Right lobe of liver (tissue), 6 donors: ENCODE measurements around the gene SYNPO. TPM values are rescaled to one million over a fixed set of nuclear protein-coding genes. Genes with fewer than 3 reads are reported as not detected.

Experiments used
- ATAC-seq, 4 donors: fragments of 200-7000 bp; cut with Tn5 transposase; one replicate each; pipeline ENCODE4 v1.9.1; 2020; ENCODE audit warnings: mild to moderate bottlenecking in 4 of 4, moderate library complexity in 4 of 4
- DNase-seq, 3 donors: peaks; one replicate each; pipeline ENCODE4 v3.0.0-alpha.2; 2020
- H3K27ac ChIP-seq, 3 donors: fragments of 200-600 bp; one replicate each; pipeline ENCODE4 v1.8.0; 2022
- H3K27me3 ChIP-seq, 2 donors: fragments of 200-600 bp; one replicate each; pipeline ENCODE4 v1.8.0; 2022
- H3K36me3 ChIP-seq, 4 donors: fragments of 200-600 bp; sonication (generic) in 1 of 4; one replicate each; pipeline versions ENCODE4 v1.5.1 to v1.8.0; 2017 to 2022; ENCODE audit warnings: control low read depth in 1 of 4
- H3K4me1 ChIP-seq, 4 donors: fragments of 200-600 bp; sonication (generic) in 1 of 4; one replicate each; pipeline versions ENCODE4 v1.5.1 to v1.8.0; 2017 to 2022; ENCODE audit warnings: control low read depth in 1 of 4
- H3K4me3 ChIP-seq, 3 donors: fragments of 200-600 bp; one replicate each; pipeline ENCODE4 v1.8.0; 2022
- H3K9me3 ChIP-seq, 4 donors: fragments of 200-600 bp; sonication (generic) in 1 of 4; one replicate each; pipeline versions ENCODE4 v1.5.1 to v1.8.0; 2017 to 2022; ENCODE audit warnings: control low read depth in 1 of 4
- CTCF ChIP-seq, 4 donors: fragments of 200-600 bp in 3 of 4; fragments of 450-650 bp in 1 of 4; IDR thresholded peaks; one replicate each; pipeline versions ENCODE4 v1.5.1 to v1.8.0; 2016 to 2022; ENCODE audit warnings: antibody characterized with exemption in 4 of 4, mild to moderate bottlenecking in 2 of 4
- POLR2A ChIP-seq: fragments of 450-650 bp; IDR thresholded peaks from one replicate; pipeline ENCODE4 v1.6.1; 2017; ENCODE audit warnings: antibody characterized with exemption, mild to moderate bottlenecking
- WGBS: methylation state at CpG from one replicate; pipeline ENCODE4 v1.1.6; 2018; ENCODE audit warnings: low coverage, low lambda C conversion rate; ENCODE audit not compliant: insufficient coverage; ENCODE audit errors: missing lambda C conversion rate; 5-methylcytosine and 5-hydroxymethylcytosine counted together
- intact Hi-C, 2 donors: fragments of 100-400 bp; cut with DNase I; formaldehyde crosslinking; loops; one replicate each; pipeline versions ENCODE4 v1.11.2 to v1.14.1; 2022
- total RNA-seq, 6 experiments: library from RNA; depleted of rRNA in 2 of 6; stranded (reverse); fragments of >200 nt in 2 of 6; fragmentation: NEBNext Ultra II Directional in 3 of 6; extraction: Animal tissue kit (Norgen Biotek cat#: 25700) in 3 of 6; gene quantifications; one replicate each; pipeline versions ENCODE4 v1.1.0 to v1.2.4, GENCODE V29; 2016 to 2023
- donor health status: DM: no; HTN: yes; CAD: no.
- donor health status: DM: no; HTN: no; CAD: no.
- donor health status: DM: no; HTN: no; CAD: no.
- donor health status: DM: no; HTN: yes; CAD: no.
- donor health status: DM: no; HTN: yes; CAD: no.

SYNPO gene
- total RNA-seq, 6 experiments from 2014 or later = 23.4 to 51.8 (median 35.6) TPM

GRCh38 chr5:150670948-150671310, 30.5 kb downstream of the SYNPO start:
- Histone ChIP-seq H3K27ac (no peak overlapping the region), H3K4me1 (peaks cover 0 to 9% (median 2%) of the 10 kb centered on the region in 4 donors), H3K9me3 (no peaks in the 10 kb centered on the region), H3K27me3 (no peaks in the 10 kb centered on the region), H3K36me3 (no peaks in the 10 kb centered on the region), H3K4me3 (no peak overlapping the region)
- no peak for ATAC-seq
- TF ChIP-seq POLR2A (no peak), CTCF (IDR thresholded peaks at IDR 0.05) (no peak)
- intact Hi-C loops = no loop called here
- no peak for DNase-seq
- 55% methylated on average over 2 of the region's 2 CpGs for WGBS

GRCh38 chr5:150671509-150672236, 31.2 kb downstream of the SYNPO start:
- peak; percentile 39 to 54 (median 46) for ATAC-seq
- no peaks in the 10 kb centered on the region for H3K9me3 ChIP-seq
- intact Hi-C loops = no loop called here
- H3K27ac ChIP-seq = no peak overlapping the region
- 14% methylated on average over 6 of the region's 51 CpGs for WGBS
- peak in 1 of 3 donors; percentile 42 for DNase-seq
- no peaks in the 10 kb centered on the region for H3K36me3 ChIP-seq
- H3K27me3 ChIP-seq = no peaks in the 10 kb centered on the region
- H3K4me1 ChIP-seq = peaks cover 0 to 9% (median 2%) of the 10 kb centered on the region in 4 donors
- H3K4me3 ChIP-seq = peak overlapping the region; percentile 34 to 43 (median 39)
- TF ChIP-seq POLR2A (no peak), CTCF (IDR thresholded peaks at IDR 0.05) (no peak)

- peak; percentile 76 to 85 (median 80) for ATAC-seq
- peak in 2 of 3 donors; percentile 53 to 55 for DNase-seq
- under 1% methylated on average over 22 of the region's 38 CpGs for WGBS
- peak overlapping the region; percentile 34 to 43 (median 39) for H3K4me3 ChIP-seq
- H3K9me3 ChIP-seq = no peaks in the 10 kb centered on the region
- peaks cover 0 to 9% (median 2%) of the 10 kb centered on the region in 4 donors for H3K4me1 ChIP-seq
- TF ChIP-seq CTCF (IDR thresholded peaks at IDR 0.05) (no peak), POLR2A (no peak)
- H3K27ac ChIP-seq = no peak overlapping the region
- no peaks in the 10 kb centered on the region for H3K27me3 ChIP-seq
- intact Hi-C loops = no loop called here
- no peaks in the 10 kb centered on the region for H3K36me3 ChIP-seq
Measured at GRCh38 chr5:150672237-150672883, 31.9 kb downstream of the SYNPO start.

GRCh38 chr5:150672884-150673275, 32.4 kb downstream of the SYNPO start:
- Histone ChIP-seq H3K27ac (no peak overlapping the region), H3K27me3 (no peaks in the 10 kb centered on the region), H3K4me1 (peaks cover 0 to 9% (median 2%) of the 10 kb centered on the region in 4 donors), H3K4me3 (peak overlapping the region in 1 of 3 donors; percentile 43), H3K9me3 (no peaks in the 10 kb centered on the region), H3K36me3 (no peaks in the 10 kb centered on the region)
- intact Hi-C loops = no loop called here
- ATAC-seq (no peak), DNase-seq (no peak)
- no peak for TF ChIP-seq POLR2A
- TF ChIP-seq CTCF (IDR thresholded peaks at IDR 0.05) = no peak
- 73% methylated on average over 3 of the region's 7 CpGs for WGBS
